ENCODE measurements around the gene LGR6.

- no peak for TF ChIP-seq GATA2 (IDR thresholded peaks at IDR 0.05; ENCODE audit: low read depth, low read length)
- no peak for TF ChIP-seq GATA3 (IDR thresholded peaks at IDR 0.05; ENCODE audit: low read depth, low read length)
These were observed 42.6 kb upstream of the LGR6 start for GRCh38 chr1:202151045-202151444.

Measured in SH-SY5Y (cell line).